GM12891 (cell line): ENCODE measurements around the gene GRIFIN.

Source experiments
- PAX5 ChIP-seq: IDR thresholded peaks from 2 replicates; pipeline ENCODE4 v1.6.1; 2011; ENCODE audit warnings: low read length, moderate library complexity, mild to moderate bottlenecking; ENCODE audit not compliant: insufficient read depth, severe bottlenecking
- POLR2A ChIP-seq: IDR thresholded peaks from 2 replicates; pipeline ENCODE4 v1.6.1; 2011; ENCODE audit warnings: low read depth, low read length, control low read depth
- POLR2AphosphoS5 ChIP-seq: IDR thresholded peaks from 2 replicates; pipeline ENCODE4 v1.6.1; 2011; ENCODE audit warnings: low read depth, low read length, control low read depth
- POU2F2 ChIP-seq: IDR thresholded peaks from 2 replicates; pipeline ENCODE4 v1.6.1; 2011; ENCODE audit warnings: low read depth, mild to moderate bottlenecking, control low read depth, low read length, moderate library complexity
- SPI1 ChIP-seq: IDR thresholded peaks from 2 replicates; pipeline ENCODE4 v1.6.1; 2011; ENCODE audit warnings: low read depth, low read length, control low read depth
- TAF1 ChIP-seq: IDR thresholded peaks from 2 replicates; pipeline ENCODE4 v1.6.1; 2011; ENCODE audit warnings: low read depth, low read length, control low read depth

GRCh38 chr7:2524808-2525657, 48.8 kb upstream of the GRIFIN start:
- TF ChIP-seq SPI1, result no peak
- TF ChIP-seq POLR2AphosphoS5, result no peak
- no peak for TF ChIP-seq TAF1
- no peak for TF ChIP-seq POLR2A
- no peak for TF ChIP-seq PAX5
- no peak for TF ChIP-seq POU2F2
